ENCODE results near the gene COL9A3.

The COL9A3 gene

DNA sequence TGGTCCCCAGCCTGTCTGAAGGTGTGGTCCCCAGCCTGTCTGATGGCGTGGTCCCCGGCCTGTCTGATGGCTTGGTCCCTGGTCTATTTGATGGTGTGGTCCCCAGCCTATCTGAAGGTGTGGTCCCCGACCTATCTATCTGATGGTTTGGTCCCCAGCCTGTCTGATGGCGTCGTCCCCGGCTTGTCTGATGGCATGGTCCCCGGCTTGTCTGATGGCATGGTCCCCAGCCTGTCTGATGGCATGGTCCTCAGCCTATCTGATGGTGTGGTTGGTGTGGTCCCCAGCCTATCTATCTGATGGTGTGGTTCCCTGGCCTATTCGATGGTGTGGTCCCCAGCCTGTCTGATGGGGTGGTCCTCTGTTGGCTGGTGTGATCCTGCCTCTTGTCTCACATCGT, 38.8 kb upstream of the COL9A3 start:
- Histone ChIP-seq H4K91ac (ENCODE audit: low read depth, low read length) (no peak overlapping the region), H3K4me3 (ENCODE audit: low read depth, low read length) (peak overlapping the region; percentile 25), H3K4me1 (ENCODE audit: control insufficient read depth in 1 of 2, insufficient read depth in 2 of 2, low read length in 2 of 2) (peaks cover 0 to 2% of the 10 kb centered on the region in 2 experiments), H3K27me3 (ENCODE audit: insufficient read depth, low read length) (no peaks in the 10 kb centered on the region), H2BK120ac (ENCODE audit: insufficient read depth, low read length, poor library complexity) (no peak overlapping the region), H3K9me3 (ENCODE audit: insufficient read depth, low read depth, low read length) (peaks cover 11% of the 10 kb centered on the region), H3K18ac (ENCODE audit: low read length) (no peak overlapping the region), H3K23ac (ENCODE audit: low read length) (no peak overlapping the region), H2AK5ac (ENCODE audit: low read length) (no peak overlapping the region), H3K79me1 (ENCODE audit: low read length) (no peaks in the 10 kb centered on the region), H3K9ac (ENCODE audit: low read length) (no peak overlapping the region), H4K12ac (ENCODE audit: low read depth, low read length) (no peak overlapping the region), H2BK5ac (ENCODE audit: low read depth, low read length, poor library complexity) (no peak overlapping the region), H2AFZ (ENCODE audit: insufficient read depth, low read length, poor library complexity) (no peak overlapping the region), H3K4ac (ENCODE audit: low read depth, low read length) (no peak overlapping the region), H3K14ac (ENCODE audit: low read length) (no peak overlapping the region), H3K4me2 (ENCODE audit: low read length) (no peak overlapping the region), H3K36me3 (ENCODE audit: control insufficient read depth in 1 of 2, insufficient read depth in 2 of 2, low read length in 2 of 2) (no peaks in the 10 kb centered on the region), H2BK12ac (ENCODE audit: low read length) (no peak overlapping the region), H3K27ac (ENCODE audit: low read depth, low read length) (no peak overlapping the region), H3K79me2 (ENCODE audit: control insufficient read depth, insufficient read depth, low read length, poor library complexity) (no peaks in the 10 kb centered on the region), H4K8ac (ENCODE audit: low read depth, low read length) (no peak overlapping the region)
- no peak for DNase-seq
- WGBS (ENCODE audit: extremely low coverage, insufficient coverage, insufficient read length), result no CpG with 5 or more reads among the region's 9 CpGs

DNA sequence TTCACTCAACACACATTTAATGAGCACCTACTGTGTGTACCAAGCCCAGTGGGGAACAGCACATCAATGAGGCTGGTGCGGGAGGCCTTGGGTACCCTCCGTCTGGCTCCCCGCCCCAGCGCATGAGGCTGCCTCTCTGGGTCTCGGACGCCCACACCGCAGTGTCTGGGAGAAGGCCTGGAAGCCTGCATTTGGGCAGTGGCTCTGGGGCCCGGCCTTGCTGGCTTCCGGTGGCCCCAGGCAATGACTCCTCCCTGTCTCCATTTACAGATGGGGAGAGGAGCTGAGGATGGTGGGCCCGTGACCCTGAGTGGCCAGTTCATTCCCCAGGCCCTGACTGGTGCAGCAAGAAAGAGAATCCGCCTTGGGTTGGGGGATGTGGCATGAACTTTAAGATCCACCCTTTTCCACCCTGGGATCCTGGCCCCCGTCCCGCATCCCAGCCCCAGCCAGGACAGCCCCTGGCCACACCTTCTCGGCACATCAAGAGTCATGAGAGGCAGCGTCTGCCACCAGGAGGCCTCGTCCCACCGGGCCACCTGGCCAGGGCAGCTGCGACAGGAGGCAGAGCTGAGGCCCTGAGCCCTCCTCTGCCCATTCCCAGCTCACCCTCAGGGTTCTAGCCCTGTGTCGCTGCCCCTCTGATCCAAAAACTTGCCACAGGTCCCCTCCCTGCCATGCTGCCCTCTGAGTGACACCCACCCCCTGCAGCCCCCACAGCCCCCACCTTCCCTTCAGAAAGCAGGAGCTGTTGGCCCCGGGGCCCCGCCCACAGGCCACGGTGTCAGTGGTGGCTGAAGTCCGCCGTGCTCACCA, 38.0 kb upstream of the COL9A3 start:
- no peaks in the 10 kb centered on the region for H3K27me3 ChIP-seq (ENCODE audit: insufficient read depth, low read length)
- no peak overlapping the region for H2BK5ac ChIP-seq (ENCODE audit: low read depth, low read length, poor library complexity)
- no peaks in the 10 kb centered on the region for H3K79me2 ChIP-seq (ENCODE audit: control insufficient read depth, insufficient read depth, low read length, poor library complexity)
- DNase-seq, result no peak
- H3K9ac ChIP-seq (ENCODE audit: low read length), result no peak overlapping the region
- no peak overlapping the region for H4K91ac ChIP-seq (ENCODE audit: low read depth, low read length)
- H3K18ac ChIP-seq (ENCODE audit: low read length), result no peak overlapping the region
- H3K9me3 ChIP-seq (ENCODE audit: insufficient read depth, low read depth, low read length), result peaks cover 11% of the 10 kb centered on the region
- no peak overlapping the region for H2BK120ac ChIP-seq (ENCODE audit: insufficient read depth, low read length, poor library complexity)
- peaks cover 0 to 2% of the 10 kb centered on the region in 2 experiments for H3K4me1 ChIP-seq (ENCODE audit: control insufficient read depth in 1 of 2, insufficient read depth in 2 of 2, low read length in 2 of 2)
- no peak overlapping the region for H3K4me3 ChIP-seq (ENCODE audit: low read depth, low read length)
- WGBS (ENCODE audit: extremely low coverage, insufficient coverage, insufficient read length), result no CpG with 5 or more reads among the region's 24 CpGs
- no peak overlapping the region for H3K14ac ChIP-seq (ENCODE audit: low read length)
- no peaks in the 10 kb centered on the region for H3K36me3 ChIP-seq (ENCODE audit: control insufficient read depth in 1 of 2, insufficient read depth in 2 of 2, low read length in 2 of 2)
- no peak overlapping the region for H3K4me2 ChIP-seq (ENCODE audit: low read length)
- no peak overlapping the region for H3K4ac ChIP-seq (ENCODE audit: low read depth, low read length)
- no peak overlapping the region for H4K12ac ChIP-seq (ENCODE audit: low read depth, low read length)
- no peak overlapping the region for H2AFZ ChIP-seq (ENCODE audit: insufficient read depth, low read length, poor library complexity)
- H3K23ac ChIP-seq (ENCODE audit: low read length), result no peak overlapping the region
- H3K27ac ChIP-seq (ENCODE audit: low read depth, low read length), result no peak overlapping the region
- no peak overlapping the region for H2AK5ac ChIP-seq (ENCODE audit: low read length)
- no peak overlapping the region for H4K8ac ChIP-seq (ENCODE audit: low read depth, low read length)
- H3K79me1 ChIP-seq (ENCODE audit: low read length), result no peaks in the 10 kb centered on the region
- H2BK12ac ChIP-seq (ENCODE audit: low read length), result no peak overlapping the region

DNA sequence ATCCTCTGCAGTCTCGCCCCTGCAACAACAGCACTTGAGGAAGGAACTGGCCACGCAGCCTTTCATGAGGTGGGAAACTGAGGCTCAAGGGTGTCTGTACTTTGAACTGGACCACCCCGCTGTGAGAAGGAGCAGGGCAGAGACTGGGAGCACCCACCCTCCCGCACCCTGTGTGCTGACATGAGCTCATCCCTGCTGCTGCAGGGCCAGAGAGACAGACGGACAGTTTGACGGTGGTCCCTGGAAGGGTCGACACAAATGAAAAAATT, 37.5 kb upstream of the COL9A3 start:
- Histone ChIP-seq H3K36me3 (ENCODE audit: control insufficient read depth in 1 of 2, insufficient read depth in 2 of 2, low read length in 2 of 2) (no peaks in the 10 kb centered on the region), H4K91ac (ENCODE audit: low read depth, low read length) (no peak overlapping the region), H3K18ac (ENCODE audit: low read length) (no peak overlapping the region), H3K27ac (ENCODE audit: low read depth, low read length) (no peak overlapping the region), H2BK120ac (ENCODE audit: insufficient read depth, low read length, poor library complexity) (no peak overlapping the region), H3K27me3 (ENCODE audit: insufficient read depth, low read length) (no peaks in the 10 kb centered on the region), H4K12ac (ENCODE audit: low read depth, low read length) (no peak overlapping the region), H3K9me3 (ENCODE audit: insufficient read depth, low read depth, low read length) (peaks cover 11% of the 10 kb centered on the region), H3K9ac (ENCODE audit: low read length) (no peak overlapping the region), H3K4me3 (ENCODE audit: low read depth, low read length) (no peak overlapping the region), H4K8ac (ENCODE audit: low read depth, low read length) (no peak overlapping the region), H2AK5ac (ENCODE audit: low read length) (no peak overlapping the region), H2AFZ (ENCODE audit: insufficient read depth, low read length, poor library complexity) (no peak overlapping the region), H3K14ac (ENCODE audit: low read length) (no peak overlapping the region), H2BK5ac (ENCODE audit: low read depth, low read length, poor library complexity) (no peak overlapping the region), H3K79me2 (ENCODE audit: control insufficient read depth, insufficient read depth, low read length, poor library complexity) (no peaks in the 10 kb centered on the region), H3K79me1 (ENCODE audit: low read length) (no peaks in the 10 kb centered on the region), H2BK12ac (ENCODE audit: low read length) (no peak overlapping the region), H3K4ac (ENCODE audit: low read depth, low read length) (no peak overlapping the region), H3K4me2 (ENCODE audit: low read length) (no peak overlapping the region), H3K23ac (ENCODE audit: low read length) (no peak overlapping the region), H3K4me1 (ENCODE audit: control insufficient read depth in 1 of 2, insufficient read depth in 2 of 2, low read length in 2 of 2) (peaks cover 0 to 2% of the 10 kb centered on the region in 2 experiments)
- WGBS (ENCODE audit: extremely low coverage, insufficient coverage, insufficient read length), result no CpG with 5 or more reads among the region's 7 CpGs
- no peak for DNase-seq

DNA sequence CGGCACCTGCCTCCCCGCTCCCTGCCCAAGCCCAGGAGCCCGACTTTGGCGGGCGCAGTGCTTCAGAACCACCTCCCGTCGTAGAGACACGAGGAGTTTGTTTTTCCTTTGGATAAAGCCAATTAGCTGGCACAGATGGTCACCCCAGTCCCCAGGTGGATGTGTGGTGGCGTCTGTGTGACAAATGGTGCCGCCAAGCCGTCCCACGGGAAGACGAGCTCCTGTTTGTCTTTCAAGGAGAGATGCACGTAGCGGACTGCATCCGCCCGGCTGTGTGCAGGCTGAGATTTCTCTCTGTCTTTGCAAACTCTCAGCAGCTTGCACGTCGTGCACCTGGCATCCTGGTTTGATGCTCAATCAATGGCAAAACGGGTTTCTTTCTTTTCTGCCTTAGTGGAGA, 36.6 kb upstream of the COL9A3 start:
- no peak overlapping the region for H2AFZ ChIP-seq (ENCODE audit: insufficient read depth, low read length, poor library complexity)
- H3K23ac ChIP-seq (ENCODE audit: low read length), result no peak overlapping the region
- no peak overlapping the region for H2BK12ac ChIP-seq (ENCODE audit: low read length)
- H3K4me2 ChIP-seq (ENCODE audit: low read length), result no peak overlapping the region
- no peak overlapping the region for H3K9ac ChIP-seq (ENCODE audit: low read length)
- no peak overlapping the region for H4K91ac ChIP-seq (ENCODE audit: low read depth, low read length)
- no peaks in the 10 kb centered on the region for H3K79me1 ChIP-seq (ENCODE audit: low read length)
- peaks cover 0 to 2% of the 10 kb centered on the region in 2 experiments for H3K4me1 ChIP-seq (ENCODE audit: control insufficient read depth in 1 of 2, insufficient read depth in 2 of 2, low read length in 2 of 2)
- H3K36me3 ChIP-seq (ENCODE audit: control insufficient read depth in 1 of 2, insufficient read depth in 2 of 2, low read length in 2 of 2), result no peaks in the 10 kb centered on the region
- no peak overlapping the region for H4K8ac ChIP-seq (ENCODE audit: low read depth, low read length)
- no peak overlapping the region for H2BK5ac ChIP-seq (ENCODE audit: low read depth, low read length, poor library complexity)
- no peak for DNase-seq
- no peak overlapping the region for H3K14ac ChIP-seq (ENCODE audit: low read length)
- no CpG with 5 or more reads among the region's 20 CpGs for WGBS (ENCODE audit: extremely low coverage, insufficient coverage, insufficient read length)
- no peak overlapping the region for H3K4me3 ChIP-seq (ENCODE audit: low read depth, low read length)
- H3K27ac ChIP-seq (ENCODE audit: low read depth, low read length), result no peak overlapping the region
- peaks cover 11% of the 10 kb centered on the region for H3K9me3 ChIP-seq (ENCODE audit: insufficient read depth, low read depth, low read length)
- H3K27me3 ChIP-seq (ENCODE audit: insufficient read depth, low read length), result no peaks in the 10 kb centered on the region
- no peak overlapping the region for H2BK120ac ChIP-seq (ENCODE audit: insufficient read depth, low read length, poor library complexity)
- no peak overlapping the region for H4K12ac ChIP-seq (ENCODE audit: low read depth, low read length)
- H3K4ac ChIP-seq (ENCODE audit: low read depth, low read length), result no peak overlapping the region
- H2AK5ac ChIP-seq (ENCODE audit: low read length), result no peak overlapping the region
- H3K79me2 ChIP-seq (ENCODE audit: control insufficient read depth, insufficient read depth, low read length, poor library complexity), result no peaks in the 10 kb centered on the region
- H3K18ac ChIP-seq (ENCODE audit: low read length), result no peak overlapping the region
